Neural crest cell (in vitro differentiated cells): ENCODE data around the gene PTPN18. TPM values are rescaled to one million over a fixed set of nuclear protein-coding genes. Genes with fewer than 3 reads are reported as not detected.

Experiments used
- DNase-seq: peaks from one replicate; pipeline ENCODE4 v3.0.0; 2021; ENCODE audit warnings: low read depth, mixed read lengths, low spot score
- H3K27ac Mint-ChIP-seq: one replicate; pipeline ENCODE4 v1.8.0; 2021; ENCODE audit warnings: mild to moderate bottlenecking, mixed read lengths; ENCODE audit not compliant: unreplicated experiment
- H3K27me3 Mint-ChIP-seq: 2 replicates; pipeline ENCODE4 v1.8.0; 2021; ENCODE audit warnings: low read depth, mild to moderate bottlenecking, mixed read lengths
- H3K36me3 Mint-ChIP-seq: 2 replicates; pipeline ENCODE4 v1.8.0; 2021; ENCODE audit warnings: low read depth, mild to moderate bottlenecking, mixed read lengths
- H3K4me1 Mint-ChIP-seq: 2 replicates; pipeline ENCODE4 v1.8.0; 2021; ENCODE audit warnings: mixed read lengths
- H3K4me3 Mint-ChIP-seq: one replicate; pipeline ENCODE4 v1.8.0; 2021; ENCODE audit warnings: mild to moderate bottlenecking, mixed read lengths
- H3K9me3 Mint-ChIP-seq: 2 replicates; pipeline ENCODE4 v1.8.0; 2021; ENCODE audit warnings: mixed read lengths
- total RNA-seq: library from RNA; stranded (reverse); gene quantifications from 2 replicates; pipeline ENCODE4 v1.2.1, GENCODE V29; 2021
- TF ChIP-seq, protein P1 (sequence below): fragments of 200-600 bp; sonication (generic); conservative IDR thresholded peaks from 2 replicates; pipeline ENCODE4 v1.5.0; 2021; ENCODE audit warnings: antibody characterized with exemption, mild to moderate bottlenecking

Gene PTPN18
- total RNA-seq, 1 donor from 2014 or later = 31.3 TPM

DNA sequence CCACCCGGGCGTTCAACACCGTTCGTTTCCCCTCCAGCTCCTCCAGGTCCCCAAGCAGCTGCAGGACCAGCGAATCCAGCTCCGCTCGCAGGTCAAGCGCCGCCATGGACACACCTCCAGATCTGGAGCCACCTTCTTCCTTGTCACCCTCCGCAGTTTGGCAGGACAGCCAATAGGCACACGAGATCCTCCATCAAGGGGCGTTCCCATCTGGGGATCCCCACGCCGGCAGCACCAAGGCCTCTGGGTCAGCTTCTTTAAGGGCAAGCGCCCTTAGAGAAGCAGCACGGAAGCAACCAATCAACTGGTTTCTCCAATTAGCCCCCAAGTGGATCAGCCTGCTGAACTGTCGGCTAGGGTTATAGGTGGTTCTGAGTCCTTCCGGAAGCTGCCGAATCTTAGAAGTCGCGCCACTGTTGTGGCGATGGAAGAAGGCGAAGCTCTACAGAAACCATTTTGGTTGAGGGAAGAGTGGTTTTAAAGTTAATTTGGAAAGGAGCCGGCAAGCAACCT is 13.8 kb upstream of the PTPN18 start:
- Mint-ChIP-seq H3K36me3 (peaks cover 14% of the 10 kb centered on the region), H3K27ac (peak overlapping the region; percentile 99), H3K4me3 (peak overlapping the region; percentile 98), H3K4me1 (peaks cover 23% of the 10 kb centered on the region), H3K27me3 (peaks cover 3% of the 10 kb centered on the region), H3K9me3 (peaks cover under 1% of the 10 kb centered on the region)
- DNase-seq = peak; percentile 72
- TF ChIP-seq, protein P1, sequence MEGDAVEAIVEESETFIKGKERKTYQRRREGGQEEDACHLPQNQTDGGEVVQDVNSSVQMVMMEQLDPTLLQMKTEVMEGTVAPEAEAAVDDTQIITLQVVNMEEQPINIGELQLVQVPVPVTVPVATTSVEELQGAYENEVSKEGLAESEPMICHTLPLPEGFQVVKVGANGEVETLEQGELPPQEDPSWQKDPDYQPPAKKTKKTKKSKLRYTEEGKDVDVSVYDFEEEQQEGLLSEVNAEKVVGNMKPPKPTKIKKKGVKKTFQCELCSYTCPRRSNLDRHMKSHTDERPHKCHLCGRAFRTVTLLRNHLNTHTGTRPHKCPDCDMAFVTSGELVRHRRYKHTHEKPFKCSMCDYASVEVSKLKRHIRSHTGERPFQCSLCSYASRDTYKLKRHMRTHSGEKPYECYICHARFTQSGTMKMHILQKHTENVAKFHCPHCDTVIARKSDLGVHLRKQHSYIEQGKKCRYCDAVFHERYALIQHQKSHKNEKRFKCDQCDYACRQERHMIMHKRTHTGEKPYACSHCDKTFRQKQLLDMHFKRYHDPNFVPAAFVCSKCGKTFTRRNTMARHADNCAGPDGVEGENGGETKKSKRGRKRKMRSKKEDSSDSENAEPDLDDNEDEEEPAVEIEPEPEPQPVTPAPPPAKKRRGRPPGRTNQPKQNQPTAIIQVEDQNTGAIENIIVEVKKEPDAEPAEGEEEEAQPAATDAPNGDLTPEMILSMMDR = no peak

DNA sequence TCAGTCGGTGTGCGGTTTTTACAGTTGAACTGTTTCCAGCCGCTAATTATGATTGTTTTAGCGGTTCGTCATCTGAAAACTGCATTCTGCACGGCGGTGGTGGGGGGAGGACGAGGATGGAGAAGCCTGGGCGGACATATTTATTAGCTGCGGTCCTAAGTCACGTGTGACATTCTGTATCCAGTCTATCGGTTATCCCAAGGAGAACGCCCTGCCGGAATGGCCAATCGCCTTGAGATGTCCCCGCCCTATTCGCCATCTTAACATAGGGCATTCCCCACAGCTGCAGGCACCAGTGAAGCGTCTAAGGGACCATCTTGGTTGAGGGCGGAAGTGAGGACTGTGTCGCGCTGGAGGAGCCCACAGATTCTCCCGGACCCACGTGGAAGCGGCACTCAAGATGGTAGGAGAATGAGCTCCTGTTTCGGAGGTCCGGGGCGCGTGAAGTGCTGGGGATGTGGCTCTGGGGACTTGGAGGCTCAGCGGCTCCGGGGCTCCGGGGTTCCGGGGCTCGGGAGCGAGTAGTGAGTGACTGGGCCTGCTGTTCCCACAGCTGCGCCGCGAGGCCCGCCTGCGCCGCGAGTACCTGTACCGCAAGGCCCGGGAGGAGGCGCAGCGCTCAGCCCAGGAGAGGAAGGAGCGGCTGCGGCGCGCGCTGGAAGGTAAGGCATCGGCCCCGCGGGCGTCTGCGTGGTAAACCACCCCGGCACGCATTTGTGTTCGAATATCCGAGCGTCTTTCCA is 13.2 kb upstream of the PTPN18 start, which contains the start of gene IMP4:
Gene IMP4, plus strand, starts transcription at position 365 of the 743 bp plus-strand sequence. Its CDS starts 36 bp downstream, at position 401.
- peak within 1 kb of the TSS; percentile 99 for H3K27ac Mint-ChIP-seq
- TF ChIP-seq, protein P1 = peak; percentile 57
- no peaks in the 10 kb centered on the region for H3K9me3 Mint-ChIP-seq
- peaks cover 17% of the 10 kb centered on the region for H3K4me1 Mint-ChIP-seq
- DNase-seq = peak; percentile 80
- H3K4me3 Mint-ChIP-seq = peak within 1 kb of the TSS; percentile 98
- peaks cover 14% of the 10 kb centered on the region for H3K36me3 Mint-ChIP-seq
- H3K27me3 Mint-ChIP-seq = no peaks in the 10 kb centered on the region

DNA sequence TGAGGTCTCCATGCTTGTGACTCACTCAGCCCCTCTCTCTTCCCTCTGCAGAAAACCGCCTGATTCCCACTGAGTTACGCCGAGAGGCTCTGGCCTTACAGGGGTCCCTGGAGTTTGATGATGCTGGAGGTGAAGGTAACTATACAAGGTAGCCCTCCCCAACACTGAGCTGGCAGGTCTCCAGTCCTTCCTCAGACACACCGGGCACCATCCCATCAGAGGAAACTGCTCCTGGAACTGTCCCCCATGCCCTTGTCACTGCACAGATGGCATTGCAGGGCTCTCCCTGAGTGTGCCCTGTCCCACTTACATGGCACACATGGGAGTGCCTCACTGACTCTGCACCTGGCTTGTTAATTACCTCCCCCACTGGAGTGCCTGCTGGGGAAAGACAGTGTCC is 11.3 kb upstream of the PTPN18 start:
- peaks cover 15% of the 10 kb centered on the region for H3K4me1 Mint-ChIP-seq
- no peak for DNase-seq
- H3K4me3 Mint-ChIP-seq = peak overlapping the region; percentile 98
- no peaks in the 10 kb centered on the region for H3K27me3 Mint-ChIP-seq
- peaks cover 18% of the 10 kb centered on the region for H3K36me3 Mint-ChIP-seq
- no peaks in the 10 kb centered on the region for H3K9me3 Mint-ChIP-seq
- TF ChIP-seq, protein P1 = no peak
- H3K27ac Mint-ChIP-seq = no peak overlapping the region

DNA sequence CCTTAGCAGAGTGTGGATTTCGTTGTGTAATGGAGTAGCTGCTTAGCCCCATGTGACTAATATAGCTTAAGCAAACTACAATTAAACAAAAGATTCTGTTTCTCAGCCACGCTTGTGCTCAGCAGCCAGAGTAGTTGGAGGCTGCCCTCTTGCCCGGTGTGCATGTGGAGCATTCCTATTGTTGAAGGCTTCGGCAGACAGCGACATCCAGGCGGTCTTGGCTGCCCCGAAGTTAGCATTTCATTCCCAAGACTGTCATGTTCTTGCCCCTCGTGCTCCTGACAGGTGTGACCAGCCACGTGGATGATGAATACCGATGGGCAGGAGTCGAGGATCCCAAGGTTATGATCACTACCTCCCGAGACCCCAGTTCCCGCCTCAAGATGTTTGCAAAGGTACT is 10.8 kb upstream of the PTPN18 start:
- Mint-ChIP-seq H3K9me3 (no peaks in the 10 kb centered on the region), H3K27ac (no peak overlapping the region), H3K4me1 (peaks cover 15% of the 10 kb centered on the region), H3K27me3 (no peaks in the 10 kb centered on the region), H3K36me3 (peaks cover 16% of the 10 kb centered on the region), H3K4me3 (peak overlapping the region; percentile 98)
- TF ChIP-seq, protein P1 = no peak
- DNase-seq = no peak

DNA sequence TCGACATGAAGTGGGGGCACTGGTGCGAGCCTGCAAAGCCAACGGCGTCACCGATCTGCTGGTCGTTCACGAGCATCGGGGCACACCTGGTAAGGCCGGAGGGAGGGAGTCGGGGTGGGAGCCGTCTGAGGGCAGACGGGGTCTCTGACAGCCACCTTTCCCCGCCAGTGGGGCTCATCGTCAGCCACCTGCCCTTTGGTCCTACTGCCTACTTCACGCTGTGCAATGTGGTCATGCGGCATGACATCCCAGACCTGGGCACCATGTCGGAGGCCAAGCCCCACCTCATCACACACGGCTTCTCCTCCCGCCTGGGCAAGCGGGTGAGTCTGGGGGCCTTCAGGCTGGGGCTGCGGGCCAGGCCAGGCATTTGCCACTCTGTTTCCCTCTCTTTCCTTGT is 10.2 kb upstream of the PTPN18 start:
- H3K36me3 Mint-ChIP-seq = peaks cover 16% of the 10 kb centered on the region
- TF ChIP-seq, protein P1 = no peak
- no peak for DNase-seq
- no peak overlapping the region for H3K27ac Mint-ChIP-seq
- peak overlapping the region; percentile 66 for H3K4me3 Mint-ChIP-seq
- H3K27me3 Mint-ChIP-seq = no peaks in the 10 kb centered on the region
- no peaks in the 10 kb centered on the region for H3K9me3 Mint-ChIP-seq
- peaks cover 15% of the 10 kb centered on the region for H3K4me1 Mint-ChIP-seq
